Peyer's patch (tissue), 4 donors: ENCODE results near the gene ANKRD45. TPM values are rescaled to one million over a fixed set of nuclear protein-coding genes. Genes with fewer than 3 reads are reported as not detected.
"Not testable (repeated sequence)": the region's sequence is repeated elsewhere in the genome, so short reads cannot be mapped to it uniquely, and the experiment has no call there.

Source experiments
- DNase-seq, 3 donors: peaks; one replicate each; pipeline ENCODE4 v3.0.0-alpha.2; 2017 to 2019
- H3K27ac ChIP-seq, 4 donors: fragments of 200-600 bp; sonication (generic); one replicate each; pipeline ENCODE4 v1.5.1; 2016 to 2019
- H3K27me3 ChIP-seq, 2 donors: fragments of 200-600 bp; sonication (generic); one replicate each; pipeline ENCODE4 v1.5.1; 2019
- H3K36me3 ChIP-seq, 3 donors: fragments of 200-600 bp; sonication (generic); one replicate each; pipeline ENCODE4 v1.5.1; 2016 to 2019
- H3K4me1 ChIP-seq, 4 donors: fragments of 200-600 bp; sonication (generic); one replicate each; pipeline ENCODE4 v1.5.1; 2016 to 2019
- H3K4me3 ChIP-seq, 4 donors: fragments of 200-600 bp; sonication (generic); 1 replicate in 3 of 4; 2 replicates in 1 of 4; pipeline ENCODE4 v1.5.1; 2016 to 2019; ENCODE audit warnings: mild to moderate bottlenecking in 1 of 4
- H3K9me3 ChIP-seq, 4 donors: fragments of 200-600 bp; sonication (generic); one replicate each; pipeline ENCODE4 v1.5.1; 2016 to 2019; ENCODE audit warnings: mild to moderate bottlenecking in 1 of 4
- POLR2A ChIP-seq, 2 donors: fragments of 450-650 bp; IDR thresholded peaks; one replicate each; pipeline ENCODE4 v1.5.1; 2017; ENCODE audit warnings: antibody characterized with exemption in 2 of 2, mild to moderate bottlenecking in 2 of 2, moderate library complexity in 2 of 2
- total RNA-seq, 4 donors: library from RNA; depleted of rRNA; stranded (reverse); fragments of >200 nt; gene quantifications; one replicate each; pipeline ENCODE4 v1.1.0, GENCODE V29; 2016
- TF ChIP-seq, protein P1 (sequence below), 6 experiments: fragments of 450-650 bp in 4 of 6; fragments of 200-600 bp in 2 of 6; sonication (generic) in 1 of 6; IDR thresholded peaks; one replicate each; pipeline ENCODE4 v1.5.1; 2017 to 2019; ENCODE audit warnings: antibody characterized with exemption in 6 of 6, mild to moderate bottlenecking in 3 of 6, moderate library complexity in 1 of 6

Gene ANKRD45
- total RNA-seq, 4 donors from 2014 or later = not detected

DNA sequence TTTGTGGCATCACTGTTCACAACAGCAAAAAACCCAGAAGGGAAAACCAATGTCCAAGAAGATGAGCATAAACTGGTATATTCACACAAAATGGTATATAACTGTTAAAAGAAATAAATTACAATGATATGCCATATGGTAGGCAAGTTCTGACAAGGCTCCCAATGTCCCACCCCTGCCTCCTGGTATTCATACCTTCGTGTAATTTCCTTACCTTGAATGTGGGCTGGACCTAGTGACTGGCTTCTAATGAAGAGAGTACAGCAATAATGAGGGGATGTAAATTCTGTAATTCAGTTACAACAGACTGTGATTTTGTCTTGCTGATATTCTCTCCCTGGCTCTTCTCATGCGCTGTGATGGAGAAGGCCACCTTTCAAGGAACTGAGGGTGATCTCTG is 9.3 kb downstream of the ANKRD45 start:
- Histone ChIP-seq H3K36me3 (no peaks in the 10 kb centered on the region), H3K27me3 (no peaks in the 10 kb centered on the region), H3K27ac (no peak overlapping the region), H3K4me1 (no peaks in the 10 kb centered on the region), H3K9me3 (peaks cover 0 to 5% (median 2%) of the 10 kb centered on the region in 4 donors), H3K4me3 (no peak overlapping the region)
- TF ChIP-seq POLR2A (IDR thresholded peaks at IDR 0.05) = no peak
- TF ChIP-seq, protein P1, sequence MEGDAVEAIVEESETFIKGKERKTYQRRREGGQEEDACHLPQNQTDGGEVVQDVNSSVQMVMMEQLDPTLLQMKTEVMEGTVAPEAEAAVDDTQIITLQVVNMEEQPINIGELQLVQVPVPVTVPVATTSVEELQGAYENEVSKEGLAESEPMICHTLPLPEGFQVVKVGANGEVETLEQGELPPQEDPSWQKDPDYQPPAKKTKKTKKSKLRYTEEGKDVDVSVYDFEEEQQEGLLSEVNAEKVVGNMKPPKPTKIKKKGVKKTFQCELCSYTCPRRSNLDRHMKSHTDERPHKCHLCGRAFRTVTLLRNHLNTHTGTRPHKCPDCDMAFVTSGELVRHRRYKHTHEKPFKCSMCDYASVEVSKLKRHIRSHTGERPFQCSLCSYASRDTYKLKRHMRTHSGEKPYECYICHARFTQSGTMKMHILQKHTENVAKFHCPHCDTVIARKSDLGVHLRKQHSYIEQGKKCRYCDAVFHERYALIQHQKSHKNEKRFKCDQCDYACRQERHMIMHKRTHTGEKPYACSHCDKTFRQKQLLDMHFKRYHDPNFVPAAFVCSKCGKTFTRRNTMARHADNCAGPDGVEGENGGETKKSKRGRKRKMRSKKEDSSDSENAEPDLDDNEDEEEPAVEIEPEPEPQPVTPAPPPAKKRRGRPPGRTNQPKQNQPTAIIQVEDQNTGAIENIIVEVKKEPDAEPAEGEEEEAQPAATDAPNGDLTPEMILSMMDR (IDR thresholded peaks at IDR 0.05) = no peak
- DNase-seq = no peak

DNA sequence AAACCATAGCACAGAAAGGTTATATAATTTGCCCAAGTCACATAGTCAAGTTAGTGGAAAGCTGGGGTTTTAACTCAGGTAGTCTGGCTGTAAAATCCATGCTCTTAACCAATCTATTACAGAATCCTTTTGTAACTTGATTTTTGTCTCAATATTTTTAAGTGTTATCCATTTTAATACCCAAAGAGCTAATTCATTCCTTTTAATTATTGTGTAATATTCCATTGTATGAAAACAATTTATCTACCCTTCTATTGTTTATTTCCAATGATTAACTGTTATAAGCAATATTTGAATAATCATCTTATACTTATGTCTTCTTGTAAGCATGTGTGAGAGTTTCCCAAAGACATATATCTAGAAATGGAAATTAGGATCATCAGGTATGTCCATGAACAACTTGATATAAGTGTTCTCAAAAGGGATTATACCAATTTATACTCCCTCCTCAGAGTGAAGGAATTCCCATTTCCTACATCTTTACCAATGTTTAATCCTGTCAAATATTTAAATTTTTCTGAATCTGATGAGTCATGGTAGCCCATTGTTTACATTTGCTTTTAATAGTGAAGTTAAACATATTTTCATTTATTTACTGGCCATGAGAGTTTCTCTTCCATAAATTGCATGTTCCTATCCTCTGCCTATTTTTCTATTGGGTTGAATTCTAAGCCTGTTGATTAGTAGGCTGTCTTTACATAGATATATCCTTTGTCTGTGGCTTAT is 20.6 kb downstream of the ANKRD45 start:
- DNase-seq = no peak
- H3K4me1 ChIP-seq = no peaks in the 10 kb centered on the region
- no peak overlapping the region for H3K4me3 ChIP-seq
- no peaks in the 10 kb centered on the region for H3K27me3 ChIP-seq
- no peaks in the 10 kb centered on the region for H3K9me3 ChIP-seq
- no peaks in the 10 kb centered on the region for H3K36me3 ChIP-seq
- no peak for TF ChIP-seq POLR2A (IDR thresholded peaks at IDR 0.05)
- TF ChIP-seq, protein P1 (IDR thresholded peaks at IDR 0.05) = no peak
- no peak overlapping the region for H3K27ac ChIP-seq

DNA sequence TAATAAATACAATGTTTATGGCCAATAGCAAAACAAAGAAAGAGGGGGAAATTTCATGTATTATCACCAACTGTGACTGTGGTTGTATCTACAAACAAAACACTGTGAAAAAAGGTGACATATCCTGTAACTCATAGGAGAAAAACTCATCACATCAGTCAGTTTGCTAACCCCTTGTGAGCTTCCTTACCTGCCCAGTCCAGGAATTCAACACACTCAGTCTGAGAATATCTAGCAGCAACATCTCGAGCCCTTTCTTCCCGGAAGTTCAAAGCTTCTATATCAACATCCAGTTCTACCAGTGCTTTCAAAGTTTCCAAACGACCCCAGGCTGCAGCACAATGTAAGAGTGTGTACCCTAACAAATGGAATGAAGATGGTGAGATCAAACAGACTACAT is 23.0 kb downstream of the ANKRD45 start:
- no peaks in the 10 kb centered on the region for H3K36me3 ChIP-seq
- H3K27ac ChIP-seq = no peak overlapping the region
- DNase-seq = no peak
- no peaks in the 10 kb centered on the region for H3K27me3 ChIP-seq
- H3K4me1 ChIP-seq = no peaks in the 10 kb centered on the region
- TF ChIP-seq, protein P1 (IDR thresholded peaks at IDR 0.05) = no peak
- TF ChIP-seq POLR2A (IDR thresholded peaks at IDR 0.05) = no peak
- H3K9me3 ChIP-seq = no peaks in the 10 kb centered on the region
- H3K4me3 ChIP-seq = no peak overlapping the region

DNA sequence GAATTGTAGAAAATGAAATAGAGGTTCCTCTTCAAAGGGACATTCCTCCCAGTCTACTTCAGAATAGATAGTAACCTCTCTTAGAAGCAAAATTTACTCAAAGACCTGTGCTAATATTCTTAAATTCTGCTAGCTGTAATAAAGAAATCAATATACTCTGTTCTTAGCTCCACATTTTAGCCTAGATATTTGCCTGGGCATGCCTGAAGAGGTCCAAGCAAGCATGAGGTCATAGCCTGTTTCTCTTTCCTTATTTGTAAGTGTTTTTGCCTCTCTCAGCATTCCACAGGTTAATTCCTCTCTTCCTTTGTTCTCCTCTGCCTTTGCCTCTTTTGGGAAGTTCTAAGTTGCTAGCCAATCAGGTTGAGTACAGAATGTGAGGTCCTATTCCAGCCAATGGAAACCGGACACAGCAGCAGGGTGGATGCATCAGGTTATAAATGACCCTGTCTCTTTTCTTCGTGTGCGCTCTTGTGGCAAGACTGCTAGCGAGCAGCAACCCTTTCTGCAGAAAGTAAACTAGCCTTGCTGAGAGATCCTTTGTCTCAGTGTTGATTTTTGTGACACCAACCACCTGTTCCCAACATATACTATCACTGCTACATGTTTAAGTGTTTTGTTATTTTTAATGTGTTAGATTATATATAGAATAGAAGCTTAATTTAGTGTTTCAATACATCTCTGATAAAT is 27.1 kb downstream of the ANKRD45 start:
- H3K27ac ChIP-seq, H3K4me1 ChIP-seq, H3K9me3 ChIP-seq, DNase-seq, H3K36me3 ChIP-seq, H3K27me3 ChIP-seq, H3K4me3 ChIP-seq: not testable (repeated sequence)

DNA sequence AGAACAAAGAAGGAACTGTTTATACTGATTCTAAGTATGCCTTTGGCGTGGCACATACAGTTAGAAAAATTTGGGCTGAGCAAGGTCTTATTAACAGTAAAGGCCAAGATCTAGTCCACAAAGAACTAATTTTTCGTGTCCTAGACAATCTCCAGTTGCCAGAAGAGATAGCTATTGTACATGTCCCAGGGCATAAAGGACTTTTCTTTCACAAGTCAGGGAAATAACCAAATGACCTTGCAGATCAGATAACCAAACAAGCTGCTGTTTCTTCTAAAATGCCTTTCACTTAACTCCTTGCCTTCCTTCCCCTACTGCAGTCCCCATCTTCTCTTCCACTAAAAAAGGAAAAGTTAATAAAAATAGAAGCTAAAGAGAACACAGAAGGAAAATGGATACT is 30.5 kb downstream of the ANKRD45 start:
- H3K36me3 ChIP-seq = no peaks in the 10 kb centered on the region
- no peak overlapping the region for H3K27ac ChIP-seq
- no peak overlapping the region for H3K4me3 ChIP-seq
- no peaks in the 10 kb centered on the region for H3K27me3 ChIP-seq
- H3K4me1 ChIP-seq = no peaks in the 10 kb centered on the region
- no peaks in the 10 kb centered on the region for H3K9me3 ChIP-seq
- TF ChIP-seq, protein P1 (IDR thresholded peaks at IDR 0.05) = no peak
- TF ChIP-seq POLR2A (IDR thresholded peaks at IDR 0.05) = no peak
- DNase-seq = no peak
